GM21381 (cell line): ENCODE data around the gene SRSF1.
"Not testable (repeated sequence)": the region's sequence is repeated elsewhere in the genome, so short reads cannot be mapped to it uniquely, and the experiment has no call there.

Experiments
- ATAC-seq: cut with Tn5 transposase; IDR thresholded peaks from one replicate; pipeline ENCODE4 v1.9.1; 2021; ENCODE audit warnings: mild to moderate bottlenecking, moderate library complexity; ENCODE audit not compliant: unreplicated experiment

SRSF1 gene

DNA sequence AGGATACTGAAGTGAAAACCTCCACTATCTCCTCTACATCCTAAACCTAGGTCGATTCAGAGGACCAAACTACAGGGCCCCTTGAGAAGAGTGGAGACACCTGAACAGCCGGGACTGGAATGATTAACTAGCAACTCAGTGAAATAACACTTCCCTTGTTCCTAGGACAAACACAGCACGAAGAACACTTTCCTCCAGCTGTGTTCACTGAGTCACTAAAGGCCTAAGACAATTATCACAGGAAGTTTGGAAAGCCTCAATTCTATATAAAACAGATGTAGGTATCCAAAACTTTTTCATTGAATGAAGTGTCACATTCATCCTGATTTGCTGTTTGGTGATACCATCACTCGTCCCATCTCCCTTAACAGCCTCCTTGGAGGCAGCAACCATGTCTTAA lies 36.3 kb downstream of the SRSF1 start:
- ATAC-seq, result no peak

DNA sequence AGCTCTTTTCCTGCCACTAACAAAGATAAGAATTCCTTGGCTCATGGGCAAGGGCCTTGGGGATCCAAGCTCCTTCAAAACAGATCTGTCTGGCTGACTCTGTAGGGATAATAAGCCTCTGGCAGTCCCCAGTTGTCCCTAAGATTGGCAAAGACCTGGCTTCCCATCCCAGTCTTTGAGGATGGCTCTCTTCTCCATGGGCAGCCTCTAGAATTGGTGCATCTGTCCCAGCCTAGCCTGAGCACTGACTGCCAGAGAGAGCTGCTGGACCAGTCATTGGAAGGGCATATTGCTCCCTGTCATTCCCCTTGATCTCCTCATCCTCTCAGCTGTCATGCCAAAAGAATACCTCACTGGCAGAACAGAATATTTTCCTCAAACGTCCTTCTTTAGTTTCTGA lies 38.6 kb downstream of the SRSF1 start:
- ATAC-seq, result no peak

- no peak for ATAC-seq
Observed at GRCh38 chr17:57966875-57967274, 40.2 kb downstream of the SRSF1 start.

- no peak for ATAC-seq
Observed at GRCh38 chr17:57966246-57966645, 40.8 kb downstream of the SRSF1 start.

GRCh38 chr17:57965521-57966160 lies 41.4 kb downstream of the SRSF1 start:
- ATAC-seq, result no peak

- ATAC-seq, result no peak
Observed at GRCh38 chr17:57963149-57963511, 43.9 kb downstream of the SRSF1 start.

- ATAC-seq, result no peak
Observed at GRCh38 chr17:57962279-57963148, 44.5 kb downstream of the SRSF1 start.

GRCh38 chr17:57959929-57960328 lies 47.1 kb downstream of the SRSF1 start:
- ATAC-seq, result no peak

GRCh38 chr17:57958391-57958790 lies 48.7 kb downstream of the SRSF1 start:
- ATAC-seq, result not testable (repeated sequence)

- no peak for ATAC-seq
Observed at GRCh38 chr17:57957886-57958285, 49.2 kb downstream of the SRSF1 start.

DNA sequence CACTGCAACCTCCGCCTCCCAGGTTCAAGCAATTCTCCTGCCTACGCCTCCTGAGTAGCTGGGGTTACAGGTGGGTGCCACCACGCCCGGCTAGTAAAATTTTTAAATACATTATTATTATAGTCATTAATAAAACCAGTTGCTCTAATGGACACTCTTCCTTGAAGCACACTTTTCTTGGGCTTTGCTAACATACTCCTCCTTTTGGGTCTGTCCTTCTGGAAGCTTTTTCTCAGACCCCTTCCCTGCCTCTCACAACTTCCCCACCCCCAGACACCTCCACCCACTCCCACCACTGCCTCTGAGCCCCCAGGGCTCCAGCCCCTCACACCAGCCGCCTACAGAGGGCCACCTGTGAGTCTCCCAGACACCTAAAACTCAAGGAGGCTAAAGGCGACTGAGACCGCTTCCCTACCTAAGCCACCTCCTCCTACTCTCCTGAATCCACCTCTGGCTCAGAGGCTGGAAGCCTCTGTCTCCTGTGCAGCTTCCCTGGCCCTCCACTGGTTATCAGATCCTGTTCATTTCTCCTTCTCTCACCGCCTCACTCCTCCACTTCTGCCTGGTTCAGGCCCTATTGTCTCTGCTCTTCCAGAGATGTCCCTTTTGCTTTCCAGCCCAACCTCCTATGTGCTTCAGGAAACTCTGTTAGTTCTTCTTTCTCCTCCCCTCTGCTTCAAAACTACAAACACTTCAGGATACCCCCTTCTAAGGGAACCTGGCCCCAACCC lies 49.8 kb downstream of the SRSF1 start:
- no peak for ATAC-seq

- peak; percentile 64 for ATAC-seq
Observed at GRCh38 chr17:57956291-57957119, 50.5 kb downstream of the SRSF1 start.

DNA sequence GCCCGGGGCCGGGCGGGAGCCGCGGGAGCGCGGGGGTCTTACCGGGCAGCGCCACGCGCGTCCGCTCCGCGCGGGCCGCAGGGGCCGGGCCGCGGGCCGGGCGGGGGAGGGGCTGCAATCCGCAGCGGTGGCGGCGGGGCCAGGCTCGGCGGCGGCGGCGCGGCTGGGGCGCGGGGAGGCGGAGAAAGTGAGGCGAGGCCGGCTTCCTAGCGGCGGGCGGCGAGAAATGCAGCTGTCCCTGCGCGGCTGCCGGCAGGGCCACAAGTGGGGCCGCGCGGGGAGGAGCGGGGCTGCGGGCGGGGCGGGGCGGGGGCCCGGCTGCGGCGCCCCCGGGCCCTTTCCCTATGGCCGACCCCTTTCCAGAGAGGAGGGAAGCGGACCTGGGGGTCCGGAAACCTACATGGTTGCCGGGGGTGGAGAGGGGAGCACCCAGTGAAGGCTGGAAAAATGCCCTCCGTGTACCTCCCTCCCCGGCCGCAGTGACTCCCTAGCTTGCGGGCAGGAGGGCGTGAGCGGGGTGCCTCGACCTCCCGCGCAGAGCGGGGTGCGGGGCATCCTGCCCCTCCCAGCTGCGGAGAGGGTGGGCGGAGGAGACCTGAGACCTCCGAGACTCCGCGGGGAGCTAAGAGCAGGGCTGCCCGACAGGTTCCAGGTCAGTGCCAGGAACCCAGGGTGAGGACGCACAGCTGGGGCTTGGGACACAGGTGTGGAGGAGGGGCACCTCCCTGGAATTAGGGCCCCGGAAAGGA lies 51.7 kb downstream of the SRSF1 start, which contains the start of gene CUEDC1:
CUEDC1 (minus strand) TSS at position 230 of the 749 bp plus-strand sequence. CDS start 69,848 bp downstream, outside the sequence.
- peak; percentile 41 for ATAC-seq

DNA sequence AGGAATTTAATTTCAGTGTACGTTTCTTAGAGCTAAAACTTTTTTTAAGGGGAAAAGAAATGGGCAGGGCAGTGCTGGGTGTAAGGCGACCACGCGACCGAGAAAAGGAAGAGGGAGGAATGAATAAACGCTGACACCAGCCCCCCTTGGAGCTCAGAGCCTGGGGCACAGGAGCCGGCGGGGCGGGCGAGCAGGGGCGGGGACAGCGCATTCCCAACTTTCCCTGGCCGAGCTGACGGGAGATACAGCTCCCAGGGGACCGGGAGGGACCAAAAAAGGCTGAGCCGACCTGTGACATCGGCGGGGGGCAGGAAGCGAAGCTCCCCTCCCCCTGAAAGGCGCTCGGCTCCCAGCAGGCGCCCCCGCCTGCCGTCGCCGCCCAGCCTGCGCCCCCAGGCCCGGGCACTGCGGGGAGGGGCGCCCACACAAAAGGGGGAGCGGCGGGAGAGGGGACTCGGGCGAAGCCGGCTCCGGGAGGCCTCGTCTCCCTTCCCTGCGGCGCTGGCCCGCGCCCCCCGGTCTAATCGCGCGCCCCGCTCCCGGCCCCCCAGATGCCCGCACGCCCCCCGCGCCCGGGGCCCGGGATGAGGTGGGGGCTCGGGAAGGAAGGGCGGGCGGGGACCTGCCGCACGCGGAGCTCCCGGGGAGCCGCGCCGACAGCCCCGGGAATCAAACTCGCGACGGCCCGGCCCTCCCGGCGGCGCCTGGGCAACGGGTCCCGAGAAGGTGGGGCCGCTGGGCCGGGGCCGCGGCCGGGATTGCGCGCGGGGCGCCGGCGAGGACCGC lies 52.5 kb downstream of the SRSF1 start:
- ATAC-seq, result no peak

- ATAC-seq, result no peak
Observed at GRCh38 chr17:57953705-57954396, 53.2 kb downstream of the SRSF1 start.
